HG03159 (cell line): ENCODE measurements around the gene IMPACT.

Experiments used
- ATAC-seq: cut with Tn5 transposase; IDR thresholded peaks from one replicate; pipeline ENCODE4 v1.9.1; 2021; ENCODE audit warnings: mild to moderate bottlenecking, moderate library complexity; ENCODE audit not compliant: unreplicated experiment

The IMPACT gene

DNA sequence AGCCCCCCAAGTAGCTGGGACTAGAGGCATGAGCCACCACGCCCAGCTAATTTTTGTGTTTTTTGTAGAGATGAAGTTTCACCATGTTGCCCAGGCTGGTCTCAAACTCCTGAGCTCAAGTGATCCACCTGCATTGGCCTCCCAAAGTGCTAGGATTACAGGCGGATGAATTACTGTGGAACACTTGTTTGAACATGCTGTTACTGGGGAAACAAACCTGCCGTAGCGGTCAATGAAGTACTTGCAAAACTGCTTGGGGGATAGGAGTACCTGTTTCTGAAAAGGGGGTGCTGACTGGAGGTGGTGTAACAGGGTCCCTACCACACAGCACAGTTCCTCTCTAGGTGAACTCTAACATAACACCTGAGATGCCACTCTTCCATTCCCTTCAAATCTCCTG, 5.9 kb upstream of the IMPACT start:
- ATAC-seq: no peak

DNA sequence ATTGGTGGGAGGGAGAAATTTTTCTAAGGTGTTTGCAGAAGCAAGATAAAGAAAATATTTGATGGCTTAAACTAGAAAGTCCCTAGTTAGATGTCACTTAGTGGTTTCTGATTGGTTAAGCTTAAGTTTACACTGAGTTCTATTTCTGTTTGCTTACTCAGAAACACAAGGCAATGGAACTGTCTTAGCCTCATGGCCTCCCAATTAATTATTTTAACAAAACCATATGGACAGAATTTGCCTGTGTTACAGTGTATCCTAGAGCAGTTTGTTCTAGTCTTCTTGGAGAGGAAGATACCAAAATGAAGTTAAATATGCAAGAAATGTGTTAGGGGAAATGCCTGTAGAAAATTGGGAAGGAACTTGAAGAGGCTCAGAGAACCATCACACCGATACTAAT, 4.6 kb upstream of the IMPACT start:
- ATAC-seq: no peak

GRCh38 chr18:24426073-24426397, 435 bp upstream of the IMPACT start:
- no peak for ATAC-seq

DNA sequence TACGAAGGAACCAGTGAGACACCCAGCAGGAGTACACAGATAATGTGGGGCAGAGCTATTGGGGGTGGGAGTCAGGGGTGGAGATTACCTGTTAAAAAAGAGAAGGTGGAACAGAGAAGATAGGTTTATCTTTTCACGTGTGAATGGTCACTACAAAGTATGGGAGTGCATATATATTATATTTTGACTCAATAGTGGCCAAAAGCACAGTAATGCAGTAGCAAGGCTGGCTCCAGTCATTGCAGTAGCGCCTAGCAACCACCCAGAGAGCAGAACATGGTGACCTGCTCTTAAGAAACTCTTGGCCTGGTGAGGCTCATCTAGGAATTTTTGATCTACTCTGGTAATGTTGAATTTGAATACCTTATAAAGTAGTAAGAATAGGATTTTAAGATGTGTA, 1.0 kb downstream of the IMPACT start:
- ATAC-seq: no peak

DNA sequence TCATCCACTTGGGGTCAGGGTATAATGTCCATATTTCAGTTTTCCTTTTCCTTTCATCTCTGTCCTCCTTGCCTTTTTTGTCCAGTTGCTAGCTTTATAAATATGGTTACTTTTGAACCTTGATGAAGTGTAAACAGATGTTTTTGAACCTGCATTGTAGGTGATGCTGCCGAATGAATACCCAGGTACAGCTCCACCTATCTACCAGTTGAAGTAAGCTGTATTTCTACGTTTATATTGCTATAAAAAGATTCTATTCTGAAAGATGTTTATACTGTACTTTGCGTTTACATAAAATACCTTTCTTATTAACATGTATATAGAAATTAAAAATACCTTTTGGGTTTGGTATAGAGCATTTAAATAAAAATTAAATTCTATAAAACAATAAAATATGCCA, 2.2 kb downstream of the IMPACT start:
- ATAC-seq: no peak

DNA sequence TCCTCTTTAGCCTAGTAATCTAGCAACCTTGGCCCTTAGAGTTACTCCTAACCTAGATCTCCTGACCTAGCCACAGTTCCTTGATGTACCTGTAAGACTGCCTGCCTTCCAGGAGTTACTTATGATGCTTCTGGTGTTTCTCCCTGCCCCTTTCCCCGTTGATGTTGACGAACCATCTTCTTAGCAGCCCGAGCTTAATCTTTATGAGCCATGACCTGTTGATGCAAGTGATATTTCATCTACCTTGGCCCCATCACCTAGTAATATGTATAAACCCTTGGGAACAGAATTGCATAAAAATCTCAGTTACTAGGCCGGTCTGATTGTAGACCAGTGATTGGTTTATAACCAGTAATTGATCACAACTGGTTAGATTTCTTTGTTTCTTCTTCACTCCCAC, 2.7 kb downstream of the IMPACT start:
- no peak for ATAC-seq

- ATAC-seq: no peak
Observed at GRCh38 chr18:24432618-24433017, 6.1 kb downstream of the IMPACT start.

- no peak for ATAC-seq
Observed at GRCh38 chr18:24436939-24437338, 10.5 kb downstream of the IMPACT start.

GRCh38 chr18:24443870-24444269, 17.4 kb downstream of the IMPACT start:
- peak; percentile 76 for ATAC-seq

DNA sequence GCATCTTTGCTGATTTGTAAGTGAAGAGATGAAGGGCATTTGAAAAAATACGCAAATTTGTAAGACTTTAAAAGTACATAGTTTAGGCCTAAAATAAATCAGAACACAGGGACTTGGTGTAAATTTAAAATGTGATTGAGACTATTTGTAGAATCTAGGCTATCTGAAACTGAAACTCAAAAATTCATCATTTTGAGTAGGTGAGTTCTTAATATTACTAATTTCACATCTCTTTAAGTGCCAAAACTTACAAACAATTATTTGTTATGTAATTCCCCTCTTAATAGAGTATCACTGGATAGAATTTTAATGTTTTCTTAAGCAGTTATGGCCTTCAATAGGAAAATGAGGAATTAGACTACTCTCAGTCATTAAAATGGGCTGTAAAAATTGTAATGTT, 20.0 kb downstream of the IMPACT start:
- peak; percentile 65 for ATAC-seq

DNA sequence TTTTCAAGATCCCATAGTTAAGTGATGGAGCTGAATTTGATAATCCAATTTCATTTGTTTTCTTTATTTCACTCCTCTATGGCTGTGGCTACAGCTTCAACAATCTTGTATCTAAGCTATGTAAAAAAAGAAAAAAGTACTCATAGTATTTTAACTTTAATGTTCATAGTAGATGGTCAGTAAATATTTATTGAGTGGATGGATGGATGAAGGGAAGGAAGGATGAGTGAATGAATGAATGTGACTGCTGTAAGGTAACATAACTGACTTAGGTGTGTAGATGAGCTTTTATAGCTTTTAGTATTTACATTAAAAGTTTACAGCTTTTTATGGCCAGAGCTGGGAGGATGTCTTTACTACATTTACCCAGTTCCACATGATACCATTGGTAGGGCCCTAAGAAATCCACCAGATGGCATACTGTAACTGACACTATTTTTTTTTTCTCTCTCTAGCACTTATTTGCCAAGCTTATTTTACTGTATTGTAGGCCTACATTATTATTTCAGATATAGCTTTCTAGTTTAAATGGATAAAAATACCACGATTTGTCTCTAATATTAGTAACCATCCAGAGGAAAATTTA, 20.6 kb downstream of the IMPACT start:
- no peak for ATAC-seq

- no peak for ATAC-seq
Observed at GRCh38 chr18:24447961-24448360, 21.5 kb downstream of the IMPACT start.

GRCh38 chr18:24456549-24456948, 30.1 kb downstream of the IMPACT start:
- ATAC-seq: peak; percentile 87

DNA sequence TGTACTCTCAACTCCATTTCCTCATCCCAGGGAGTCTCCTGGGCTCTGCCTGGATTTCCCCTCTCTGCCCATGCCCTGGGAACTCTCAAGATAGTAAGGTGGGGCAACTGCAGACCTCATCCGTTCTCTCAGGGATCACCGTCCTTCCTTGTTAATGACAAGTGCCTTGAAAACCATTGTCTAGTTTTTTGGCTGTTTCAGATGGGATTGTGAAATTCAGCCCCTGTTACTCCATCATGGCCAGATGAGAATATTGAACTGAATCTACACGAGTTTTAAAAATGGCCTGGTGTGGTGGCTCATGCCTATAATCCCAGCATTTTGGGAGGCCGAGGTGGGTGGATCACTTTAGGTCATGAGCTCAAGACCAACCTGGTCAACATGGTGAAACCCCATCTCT, 33.3 kb downstream of the IMPACT start:
- no peak for ATAC-seq

- no peak for ATAC-seq
Observed at GRCh38 chr18:24460388-24460787, 33.9 kb downstream of the IMPACT start, which contains the start of gene HRH4. Gene HRH4 (plus strand): TSS chr18:24460637. CDS start chr18:24460729, 92 bp downstream.

GRCh38 chr18:24461996-24462395, 35.5 kb downstream of the IMPACT start:
- no peak for ATAC-seq

DNA sequence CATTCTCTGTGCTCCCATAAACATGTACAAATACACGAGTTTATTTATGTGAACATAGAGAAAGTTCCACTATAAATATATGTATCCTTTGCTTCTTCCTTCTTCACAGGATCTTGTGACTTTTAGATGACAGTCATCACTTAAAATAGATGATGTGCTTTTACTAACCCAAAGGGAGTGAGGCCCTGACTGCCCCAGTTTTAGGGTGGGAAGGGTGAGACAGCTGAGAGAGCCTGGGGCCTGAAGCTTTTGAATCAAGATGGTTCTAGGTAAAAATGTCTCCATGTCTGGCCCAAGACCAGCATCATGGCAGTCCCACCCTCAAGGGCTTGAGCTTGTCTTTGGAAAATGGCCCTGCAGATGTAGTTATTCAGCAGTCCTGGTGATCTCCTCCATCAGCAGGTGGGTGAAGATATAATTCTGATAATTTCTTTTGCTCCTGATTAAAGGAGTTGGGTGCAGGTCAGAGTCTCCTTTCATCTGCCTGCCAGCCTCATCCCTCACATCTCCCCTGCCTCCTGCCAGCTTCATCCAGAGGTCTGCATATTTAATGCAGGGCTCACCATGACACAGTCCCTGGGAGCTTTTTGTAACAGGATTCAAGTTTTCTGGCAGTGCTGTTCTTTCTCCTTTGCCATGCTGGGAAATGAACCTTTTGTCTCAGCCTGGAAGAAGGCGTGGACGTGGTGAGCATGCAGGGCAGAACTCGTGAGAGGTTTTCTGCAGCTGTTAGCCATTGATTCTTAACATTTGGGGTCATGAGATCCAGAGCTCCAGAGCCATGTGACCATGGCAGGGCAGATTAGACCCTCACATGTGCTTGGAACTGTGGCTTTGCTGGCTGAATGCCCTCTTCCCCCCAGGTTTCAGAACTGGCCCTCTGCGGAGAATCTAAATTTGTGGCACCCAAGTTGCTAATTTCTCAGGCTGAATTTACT, 36.6 kb downstream of the IMPACT start:
- no peak for ATAC-seq

GRCh38 chr18:24465486-24465885, 39.0 kb downstream of the IMPACT start:
- ATAC-seq: no peak

DNA sequence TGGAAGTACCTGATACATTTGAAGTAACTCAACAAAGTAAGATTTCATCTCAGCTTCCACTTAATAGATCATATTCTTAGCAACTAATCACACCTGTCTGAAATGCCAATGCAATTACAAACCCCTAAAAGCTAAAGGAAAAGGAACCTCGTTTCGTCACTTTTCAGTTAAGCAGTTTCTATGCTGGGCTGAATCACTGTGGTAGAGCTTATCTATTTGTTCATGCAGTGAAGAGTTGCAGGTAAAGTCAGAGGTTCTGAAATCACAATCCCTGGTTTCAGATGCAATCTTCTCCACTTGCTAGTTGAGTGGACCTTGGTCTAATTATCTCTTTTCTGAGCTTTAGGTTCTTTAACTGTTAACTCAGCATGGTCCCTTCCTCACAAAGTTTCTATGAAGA, 40.3 kb downstream of the IMPACT start:
- ATAC-seq: no peak

DNA sequence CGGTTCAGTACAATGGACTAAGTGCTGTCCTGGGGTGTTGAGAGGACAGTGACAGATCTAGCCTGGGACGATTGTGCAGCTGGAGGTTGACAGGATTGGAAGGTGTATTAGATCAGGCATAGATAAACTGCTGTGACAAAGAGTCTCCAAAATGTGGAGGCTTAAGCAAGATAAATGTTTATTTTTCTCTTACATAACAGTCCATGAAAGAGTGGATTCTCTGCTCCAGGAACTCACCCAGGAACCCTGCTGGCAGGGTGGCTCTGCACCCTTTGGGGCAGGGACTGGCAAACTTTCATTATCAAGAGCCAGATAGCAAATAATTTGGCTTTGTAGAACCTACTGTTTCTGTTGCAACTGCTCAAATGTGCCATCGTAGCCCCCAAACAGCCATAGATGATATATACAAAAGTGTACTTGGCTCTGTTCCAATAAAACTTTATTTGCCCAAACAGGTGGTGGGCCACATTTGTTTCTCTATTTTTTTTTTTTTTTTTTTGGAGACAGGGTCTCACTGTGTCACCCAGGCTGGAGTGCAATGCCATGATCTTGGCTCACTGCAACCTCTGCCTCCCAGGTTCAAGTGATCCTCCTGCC, 43.6 kb downstream of the IMPACT start:
- no peak for ATAC-seq

DNA sequence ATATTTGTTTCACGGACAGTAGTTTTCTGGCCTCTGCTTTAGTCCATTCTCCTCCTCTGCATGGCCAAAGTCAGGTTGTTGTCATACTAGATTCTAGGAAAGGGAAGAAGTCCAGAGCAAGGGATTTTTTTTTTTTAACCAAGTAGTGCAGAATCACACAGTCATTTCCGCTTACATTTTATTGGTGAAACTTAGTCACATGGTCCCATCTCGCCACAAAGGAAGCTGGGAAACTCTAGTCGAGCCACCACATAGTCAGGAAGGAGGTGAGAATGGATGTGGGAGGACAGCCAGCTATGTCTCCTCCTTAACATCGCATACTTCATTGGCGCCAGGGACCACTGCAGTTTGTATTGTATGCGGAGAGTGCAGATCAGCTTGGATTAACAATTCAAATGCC, 44.3 kb downstream of the IMPACT start:
- no peak for ATAC-seq

- no peak for ATAC-seq
Observed at GRCh38 chr18:24472591-24472990, 46.1 kb downstream of the IMPACT start.
